H1 (cell line): ENCODE measurements around the gene WWP2.

ENCODE experiments used
- BCL11A ChIP-seq, 2 experiments: IDR thresholded peaks; one replicate each; pipeline ENCODE4 v1.6.1; 2011; ENCODE audit warnings: low read depth in 2 of 2, low read length in 2 of 2, mild to moderate bottlenecking in 2 of 2
- RBBP5 ChIP-seq: IDR thresholded peaks from 2 replicates; pipeline ENCODE4 v1.7.1; 2012; ENCODE audit warnings: low read depth, mild to moderate bottlenecking, inconsistent platforms, low read length, moderate library complexity, borderline replicate concordance
- TF ChIP-seq, protein P1 (sequence below): IDR thresholded peaks from 2 replicates; pipeline ENCODE4 v1.6.1; 2012; ENCODE audit warnings: inconsistent platforms
- TF ChIP-seq, protein P2 (sequence below), 3 experiments: IDR thresholded peaks; 1 replicate in 2 of 3; 2 replicates in 1 of 3; pipeline versions ENCODE4 v1.5.1 to v1.6.1; 2011; ENCODE audit warnings: low read length in 3 of 3, mild to moderate bottlenecking in 3 of 3, inconsistent platforms in 2 of 3, low read depth in 1 of 3, moderate library complexity in 1 of 3; ENCODE audit not compliant: insufficient read depth in 1 of 3; ENCODE audit errors: control extremely low read depth in 1 of 3

DNA sequence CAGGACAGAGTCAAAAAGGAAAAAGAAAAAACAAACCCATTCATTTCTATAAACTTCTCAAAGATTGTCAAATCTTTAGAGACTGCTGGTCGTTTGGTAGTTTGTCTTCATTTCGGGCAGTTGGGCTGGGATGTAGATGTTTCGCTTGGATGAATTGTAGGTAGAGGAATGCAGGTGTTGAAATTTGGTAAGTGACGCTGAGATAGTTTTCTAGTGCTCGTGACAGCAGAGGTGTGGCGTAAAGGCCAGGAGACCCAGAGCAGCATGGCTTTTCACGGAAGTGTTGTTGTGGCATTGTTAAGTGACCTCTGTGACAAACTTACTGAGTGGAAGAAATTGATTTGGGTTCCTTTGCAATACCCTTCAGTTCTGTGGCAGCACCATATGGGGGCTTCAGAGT, 110.8 kb downstream of the WWP2 start:
- TF ChIP-seq BCL11A (IDR thresholded peaks at IDR 0.05; ENCODE audit: low read depth in 2 of 2, low read length in 2 of 2) (no peak), RBBP5 (no peak)
- TF ChIP-seq, protein P1, sequence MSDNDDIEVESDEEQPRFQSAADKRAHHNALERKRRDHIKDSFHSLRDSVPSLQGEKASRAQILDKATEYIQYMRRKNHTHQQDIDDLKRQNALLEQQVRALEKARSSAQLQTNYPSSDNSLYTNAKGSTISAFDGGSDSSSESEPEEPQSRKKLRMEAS, result no peak
- TF ChIP-seq, protein P2, sequence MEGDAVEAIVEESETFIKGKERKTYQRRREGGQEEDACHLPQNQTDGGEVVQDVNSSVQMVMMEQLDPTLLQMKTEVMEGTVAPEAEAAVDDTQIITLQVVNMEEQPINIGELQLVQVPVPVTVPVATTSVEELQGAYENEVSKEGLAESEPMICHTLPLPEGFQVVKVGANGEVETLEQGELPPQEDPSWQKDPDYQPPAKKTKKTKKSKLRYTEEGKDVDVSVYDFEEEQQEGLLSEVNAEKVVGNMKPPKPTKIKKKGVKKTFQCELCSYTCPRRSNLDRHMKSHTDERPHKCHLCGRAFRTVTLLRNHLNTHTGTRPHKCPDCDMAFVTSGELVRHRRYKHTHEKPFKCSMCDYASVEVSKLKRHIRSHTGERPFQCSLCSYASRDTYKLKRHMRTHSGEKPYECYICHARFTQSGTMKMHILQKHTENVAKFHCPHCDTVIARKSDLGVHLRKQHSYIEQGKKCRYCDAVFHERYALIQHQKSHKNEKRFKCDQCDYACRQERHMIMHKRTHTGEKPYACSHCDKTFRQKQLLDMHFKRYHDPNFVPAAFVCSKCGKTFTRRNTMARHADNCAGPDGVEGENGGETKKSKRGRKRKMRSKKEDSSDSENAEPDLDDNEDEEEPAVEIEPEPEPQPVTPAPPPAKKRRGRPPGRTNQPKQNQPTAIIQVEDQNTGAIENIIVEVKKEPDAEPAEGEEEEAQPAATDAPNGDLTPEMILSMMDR (IDR thresholded peaks at IDR 0.05; ENCODE audit: control extremely low read depth in 1 of 3, insufficient read depth in 1 of 3, low read depth in 1 of 3, low read length in 3 of 3), result no peak
